NCI-H1105 (cell line): ENCODE results near the gene ZFP1.
"Not testable (repeated sequence)": the region's sequence is repeated elsewhere in the genome, so short reads cannot be mapped to it uniquely, and the experiment has no call there.

Experiments
- DNase-seq: peaks from one replicate; lab custom pipeline; 2025; lab: John Stamatoyannopoulos, UW

Gene ZFP1

DNA sequence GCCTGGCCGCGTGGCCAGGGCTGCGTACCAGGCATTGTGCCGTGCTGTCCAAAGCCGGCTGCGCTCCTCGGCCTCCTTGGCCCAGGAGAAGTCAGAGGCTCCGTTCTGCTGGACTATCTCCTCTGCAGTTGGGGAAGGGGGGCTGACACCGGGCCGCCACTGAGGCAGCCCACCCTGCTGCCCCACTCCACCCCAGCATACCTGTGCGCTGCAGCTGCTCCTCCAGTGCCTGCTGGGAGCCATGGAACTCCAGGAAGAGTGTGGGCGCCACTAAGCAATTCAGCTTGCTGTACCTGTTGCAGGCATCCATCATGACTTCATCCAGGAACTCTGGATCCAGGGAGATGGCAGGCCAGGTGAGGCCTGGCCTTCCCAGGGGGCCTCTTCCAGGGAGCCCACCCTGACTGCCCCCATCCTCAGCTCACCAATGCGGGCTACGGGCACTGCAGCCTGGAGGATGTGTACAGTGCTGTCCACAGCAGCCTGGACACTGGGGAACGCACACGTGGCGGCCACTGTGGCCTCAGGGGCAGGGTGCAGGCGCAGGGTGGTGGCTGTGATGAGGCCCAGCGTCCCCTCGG, 34.7 kb upstream of the ZFP1 start:
- DNase-seq, result no peak

DNA sequence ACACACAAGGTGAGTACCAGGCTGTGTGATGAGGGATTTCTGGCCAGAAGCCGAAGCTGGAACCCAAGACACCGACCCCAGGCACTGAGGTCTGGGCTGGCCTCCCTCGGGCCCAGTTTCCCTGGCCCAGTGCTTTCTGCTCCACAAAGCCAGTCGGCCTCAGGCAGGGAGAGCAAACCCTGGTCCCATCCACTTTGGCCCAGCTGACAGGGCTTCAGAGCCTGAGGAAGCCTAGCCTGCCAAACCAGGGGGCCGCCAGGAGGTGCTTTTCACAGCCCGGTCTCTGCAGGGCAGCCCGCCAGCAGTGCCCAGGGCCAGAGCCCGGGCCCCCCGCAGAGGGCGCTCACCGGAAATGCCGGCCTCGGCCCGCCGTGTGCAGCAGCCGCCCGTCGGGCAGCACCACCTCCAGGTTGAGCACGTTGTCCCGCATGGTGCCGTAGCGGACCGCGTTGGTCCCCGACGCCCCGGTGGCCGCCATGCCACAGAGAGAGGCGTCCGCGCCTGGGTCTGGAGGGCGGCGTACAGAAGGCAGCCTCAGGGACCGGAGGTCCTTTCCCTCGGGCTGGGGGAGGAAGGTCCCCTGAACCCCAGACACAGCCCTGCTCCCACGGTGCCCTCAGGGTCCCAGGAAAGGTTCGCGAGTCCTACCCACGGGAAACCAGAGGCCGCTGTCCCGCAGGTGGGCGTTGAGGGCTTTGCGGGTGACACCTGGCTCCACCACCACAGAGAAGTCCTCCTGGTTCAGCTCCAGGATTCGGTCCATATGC, 34.0 kb upstream of the ZFP1 start:
- DNase-seq, result no peak

DNA sequence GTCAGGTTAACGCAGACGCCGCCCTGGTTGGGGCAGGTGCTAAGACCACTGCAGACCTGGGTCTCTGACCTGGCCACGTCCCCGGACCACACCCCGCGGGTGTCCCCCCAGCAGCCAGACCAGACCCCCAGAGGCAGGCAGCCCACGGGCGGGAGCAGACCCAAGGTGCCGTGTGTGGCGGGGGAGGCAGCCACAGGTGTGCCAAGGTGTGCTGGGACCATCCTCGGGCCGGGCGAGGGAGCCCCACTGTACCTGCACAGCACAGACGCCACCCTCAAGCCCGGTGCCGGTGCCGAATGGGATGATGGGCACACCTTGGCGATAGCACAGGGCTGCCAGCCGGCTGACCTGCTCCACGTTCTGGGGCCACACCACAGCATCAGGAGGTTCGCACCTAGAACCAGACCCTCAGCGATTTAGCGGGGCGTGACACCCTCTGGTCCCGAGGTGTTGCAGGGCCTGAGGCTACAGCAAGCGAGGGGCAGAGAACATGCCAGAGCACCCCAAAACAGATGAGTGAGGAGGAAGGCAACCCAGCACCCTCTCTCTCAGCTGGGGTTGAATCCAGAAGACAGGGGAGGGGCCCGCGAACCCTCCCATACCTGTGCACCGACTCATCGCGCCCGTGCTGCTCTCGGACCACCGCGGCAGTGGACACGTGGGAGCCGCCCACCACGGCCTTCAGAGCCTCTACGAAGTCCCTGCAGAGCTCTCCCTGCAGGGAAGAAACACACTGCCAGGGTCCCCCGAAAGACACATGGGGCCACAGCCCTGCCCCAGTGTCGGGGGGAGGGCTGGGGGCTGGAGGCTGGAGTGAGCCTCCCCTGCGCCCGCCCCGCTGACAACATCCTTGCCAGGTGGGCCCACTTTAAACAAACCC, 33.1 kb upstream of the ZFP1 start:
- no peak for DNase-seq

DNA sequence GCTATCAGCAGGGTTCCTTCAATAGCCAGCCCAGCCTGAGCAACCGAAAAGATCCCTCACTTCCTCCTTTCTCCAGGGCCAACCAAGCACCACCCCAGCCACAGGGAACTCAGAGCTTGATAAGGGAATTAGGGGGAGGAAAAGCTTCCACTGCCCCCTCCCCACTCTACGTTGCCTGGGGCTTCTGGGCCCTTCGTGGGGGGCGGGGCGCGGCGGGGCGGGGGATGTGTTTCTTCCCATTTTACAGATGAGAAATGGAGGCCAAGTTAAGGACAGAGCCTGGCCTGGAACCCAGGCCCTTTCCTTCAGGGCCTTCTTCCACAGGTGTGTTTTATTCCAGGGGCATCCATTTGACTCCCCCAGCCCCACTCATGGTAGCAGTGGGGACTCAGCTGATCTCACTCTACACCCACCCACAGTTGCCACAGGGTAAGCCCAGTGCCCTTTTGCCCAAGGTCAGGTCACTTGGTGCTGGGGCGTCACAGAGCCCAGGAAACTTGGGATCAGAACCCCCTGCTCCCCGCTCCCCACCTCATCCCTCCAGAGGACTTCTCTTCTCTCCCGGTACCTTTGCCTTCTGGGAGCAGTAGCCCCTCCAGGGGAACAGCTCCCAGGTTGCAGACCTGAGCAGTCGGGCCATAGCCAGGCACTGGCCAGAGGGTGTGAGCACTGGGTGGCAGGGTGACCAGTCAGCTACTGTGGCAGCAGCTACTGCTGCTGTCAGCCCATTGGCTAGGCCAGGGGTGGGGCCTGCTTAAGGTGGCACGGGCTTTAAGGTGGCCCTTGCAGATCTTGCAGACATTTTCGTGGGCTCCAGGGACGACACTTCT, 32.0 kb upstream of the ZFP1 start, which contains the start of gene LDHD:
LDHD (minus strand) TSS at position 700 of the 830 bp plus-strand sequence; CDS start at position 640, 60 bp downstream.
- no peak for DNase-seq

DNA sequence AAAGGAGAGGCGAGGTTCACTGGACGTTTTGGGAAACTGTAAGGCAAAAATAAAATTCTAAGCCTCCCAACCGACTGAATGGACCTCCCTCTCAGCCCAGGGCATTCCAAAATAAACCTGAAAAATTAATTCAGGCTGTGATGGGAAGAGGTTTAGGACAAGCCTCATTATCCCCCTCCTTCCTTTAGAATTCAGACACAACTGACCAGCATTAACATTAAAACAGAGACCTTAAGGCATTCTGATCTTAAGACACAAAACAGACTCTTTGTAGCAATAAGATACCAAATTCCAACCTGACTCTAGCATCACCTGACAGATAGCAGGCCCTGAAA, 31.4 kb upstream of the ZFP1 start:
- no peak for DNase-seq

DNA sequence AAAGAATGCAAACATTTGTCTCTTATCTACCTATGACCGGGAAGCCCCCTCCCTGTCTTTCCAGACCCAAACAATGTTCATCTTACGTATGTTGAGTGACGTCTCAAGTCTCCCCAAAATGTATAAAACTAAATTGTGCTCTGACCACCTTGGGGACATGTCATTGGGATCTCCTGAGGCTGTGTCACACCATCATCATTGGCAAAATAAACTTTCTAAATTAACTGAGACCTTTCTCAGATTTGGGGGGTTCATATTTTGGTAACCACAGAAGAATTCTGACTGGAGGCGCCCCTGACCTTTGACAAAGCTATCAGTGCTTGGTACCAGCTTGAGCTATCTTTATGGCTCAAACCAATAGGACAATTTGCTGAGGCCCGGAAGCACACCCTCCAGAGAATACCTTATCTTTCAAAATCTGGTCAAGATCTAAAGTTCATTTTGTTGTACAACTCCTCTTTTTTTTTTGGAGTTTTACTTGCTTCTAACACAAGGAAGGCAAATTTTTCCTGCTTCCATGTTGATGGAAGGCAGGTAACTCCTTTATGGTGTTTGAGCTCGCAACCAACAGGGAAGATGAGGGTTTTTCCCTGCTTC, 29.3 kb upstream of the ZFP1 start:
- no peak for DNase-seq

DNA sequence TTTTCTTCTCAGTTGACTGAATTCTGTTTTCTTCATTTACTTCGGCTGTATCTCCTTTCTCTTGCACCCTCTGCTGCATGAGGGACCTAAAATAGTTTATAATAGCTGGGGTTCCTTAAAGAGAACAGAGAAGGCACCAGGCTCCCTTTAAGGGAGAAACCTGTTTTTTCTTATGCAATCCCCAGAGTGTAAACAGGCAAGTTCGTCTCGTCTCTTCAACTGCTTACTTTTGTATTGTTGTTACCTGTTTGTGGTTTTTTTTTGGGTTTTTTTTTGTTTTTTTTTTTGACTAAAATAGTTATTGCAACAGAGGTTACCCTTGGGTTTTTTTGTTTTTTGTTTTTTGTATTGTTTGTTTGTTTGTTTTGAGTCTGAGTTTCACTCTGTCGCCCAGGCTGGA, 28.1 kb upstream of the ZFP1 start:
- no peak for DNase-seq

DNA sequence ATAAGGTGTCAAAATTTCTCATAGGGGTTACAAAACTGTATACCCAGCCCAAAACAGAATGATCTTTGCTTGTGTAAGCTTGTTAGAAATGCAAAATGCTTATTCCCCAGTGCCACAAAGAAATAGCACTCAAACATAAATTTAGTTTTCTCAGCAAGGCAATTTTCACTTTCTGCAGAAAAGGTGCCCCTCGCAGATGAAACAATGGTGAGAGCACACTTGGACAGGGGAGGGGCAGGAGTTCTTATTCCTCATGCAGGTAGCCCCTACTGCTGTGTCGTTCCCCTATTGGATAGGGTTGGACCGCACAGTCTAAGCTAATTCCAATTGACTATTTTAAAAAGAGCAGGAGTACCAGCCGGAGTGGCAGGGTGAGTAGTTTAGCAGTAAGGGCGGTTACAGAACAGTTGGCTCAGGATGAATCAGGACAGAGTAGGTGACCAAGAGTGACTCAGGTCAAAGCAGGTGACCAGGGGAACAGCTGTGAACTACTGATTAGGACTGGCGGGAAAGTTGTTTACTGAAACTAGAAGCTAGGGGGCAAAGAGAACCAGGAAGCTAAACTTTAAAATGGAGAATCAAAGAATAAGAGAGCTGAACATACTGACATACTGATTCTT, 26.3 kb upstream of the ZFP1 start:
- no peak for DNase-seq

DNA sequence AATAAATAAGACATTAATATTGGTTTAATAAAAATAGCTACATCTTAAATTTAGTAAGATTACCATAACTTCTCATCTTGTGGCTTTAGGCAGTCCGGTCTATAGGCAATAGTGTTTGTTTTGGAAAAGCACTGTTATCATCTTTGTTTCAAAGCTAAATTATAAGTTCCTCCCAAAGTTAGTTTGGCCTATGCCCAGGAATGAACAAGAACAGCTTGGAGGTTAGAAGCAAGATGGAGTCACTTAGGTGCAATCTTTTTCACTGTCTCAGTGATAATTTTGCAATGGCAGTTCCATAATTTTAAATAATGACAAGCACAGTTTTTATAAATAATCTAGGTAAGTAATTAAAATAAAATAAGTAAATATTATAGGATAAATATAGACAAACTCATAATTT, 25.7 kb upstream of the ZFP1 start:
- no peak for DNase-seq

DNA sequence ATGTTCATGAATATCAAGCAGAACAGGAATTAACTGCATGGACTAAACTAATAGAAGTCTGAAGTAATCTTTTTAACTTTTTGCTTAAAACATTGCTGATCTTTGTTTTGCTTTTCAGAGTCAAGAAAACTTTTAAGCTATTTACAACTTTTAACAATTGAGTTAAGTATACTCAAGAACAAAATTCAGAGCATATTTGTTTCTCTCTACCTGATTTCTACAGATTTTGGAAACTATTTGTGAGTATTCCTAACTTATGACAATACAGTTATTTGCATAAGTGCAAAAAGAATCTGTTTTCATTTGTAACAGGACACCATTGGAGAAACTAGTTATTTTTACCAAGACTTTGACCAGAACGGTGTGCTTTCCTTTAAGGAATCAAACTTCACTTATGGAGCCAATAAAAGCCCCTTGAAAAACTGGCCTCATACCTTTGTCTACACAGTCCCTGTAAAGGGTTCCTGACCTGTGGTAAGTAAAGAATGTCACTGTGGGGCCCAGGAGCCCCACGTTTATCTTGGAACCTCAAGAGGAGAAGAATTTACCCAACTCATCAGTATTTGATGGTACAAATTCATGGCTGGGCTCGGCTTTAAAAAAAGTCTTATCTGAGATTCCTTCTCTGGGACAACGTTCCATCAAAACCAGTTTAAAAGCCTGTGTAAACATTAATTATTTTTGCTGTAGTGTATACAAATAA, 20.5 kb upstream of the ZFP1 start:
- DNase-seq, result no peak

DNA sequence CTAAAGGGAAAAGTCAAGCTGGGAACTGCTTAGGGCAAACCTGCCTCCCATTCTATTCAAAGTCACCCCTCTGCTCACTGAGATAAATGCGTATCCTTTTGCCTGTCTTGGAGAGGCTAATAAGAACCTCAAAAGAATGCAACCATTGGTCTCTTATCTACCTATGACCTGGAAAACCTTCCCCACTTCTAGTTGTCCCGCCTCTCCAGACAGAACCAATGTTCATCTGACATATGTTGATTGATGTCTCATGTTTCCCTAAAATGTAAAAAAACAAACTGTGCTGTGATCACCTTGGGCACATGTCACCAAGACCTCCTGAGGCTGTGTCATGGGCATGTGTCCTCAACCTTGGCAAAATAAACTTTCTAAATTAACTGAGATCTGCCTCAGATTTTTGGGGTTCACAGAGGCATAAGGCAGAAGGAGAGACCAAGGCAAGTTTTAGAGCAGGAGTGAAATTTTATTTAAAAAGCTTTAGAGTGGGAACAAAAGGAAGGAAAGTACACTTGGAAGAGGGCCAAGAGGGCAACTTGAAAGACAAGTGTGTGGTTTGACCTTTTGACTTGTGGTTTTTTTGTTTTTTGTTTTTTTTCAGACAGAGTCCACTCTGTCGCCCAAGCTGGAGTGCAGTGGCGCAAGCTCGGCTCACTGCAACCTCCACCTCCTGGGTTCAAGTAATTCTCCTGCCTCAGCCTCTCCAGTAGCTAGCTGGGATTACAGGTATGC, 18.7 kb upstream of the ZFP1 start:
- not testable (repeated sequence) for DNase-seq

DNA sequence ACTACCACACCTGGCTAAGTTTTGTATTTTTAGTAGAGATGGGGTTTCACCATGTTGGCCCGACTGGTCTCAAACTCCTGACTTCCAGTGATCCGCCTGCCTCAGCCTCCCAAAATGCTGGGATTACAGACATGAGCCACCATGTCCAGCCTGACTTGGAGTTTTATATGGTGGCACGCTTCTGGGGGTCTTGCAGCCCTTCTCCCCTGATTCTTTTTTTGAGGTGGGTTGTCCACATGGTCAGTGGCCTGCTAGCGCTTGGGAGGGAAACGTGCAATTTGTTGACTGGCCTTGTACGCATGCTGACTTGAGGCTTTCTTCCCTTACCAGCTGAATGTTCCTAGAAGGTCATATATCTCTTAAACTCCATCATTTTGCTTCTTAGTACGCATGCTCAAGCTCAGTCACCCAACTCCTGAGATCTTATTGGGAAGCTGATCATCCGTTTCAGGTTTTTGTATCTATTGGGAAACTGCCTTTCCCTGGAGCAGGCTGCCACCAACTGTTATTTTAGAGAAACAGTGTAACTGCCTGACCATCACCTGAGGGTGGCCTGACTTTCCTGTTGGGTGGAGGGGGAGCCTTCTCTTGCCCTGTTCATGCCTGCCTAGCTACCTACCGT, 18.1 kb upstream of the ZFP1 start:
- DNase-seq, result no peak

DNA sequence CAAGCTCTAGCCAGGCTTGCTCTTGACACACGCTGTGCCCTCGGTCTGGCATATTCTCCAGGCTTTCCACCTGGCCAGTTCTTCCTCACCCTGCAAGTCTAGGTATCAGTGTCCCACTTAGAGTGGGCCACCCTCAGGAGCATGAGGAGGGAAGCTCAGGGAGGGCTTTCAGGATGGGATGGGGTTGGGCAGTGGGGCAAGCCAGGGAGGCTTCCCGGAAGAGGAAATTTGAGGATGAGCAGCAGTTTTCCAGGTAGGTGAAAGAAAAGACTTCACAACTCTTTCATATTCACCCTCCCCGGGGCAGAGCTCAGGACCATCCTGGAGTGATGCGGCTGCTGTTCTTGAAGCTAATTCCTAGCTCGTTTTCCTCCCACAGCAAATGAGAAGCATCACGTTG, 17.2 kb upstream of the ZFP1 start:
- DNase-seq, result no peak

DNA sequence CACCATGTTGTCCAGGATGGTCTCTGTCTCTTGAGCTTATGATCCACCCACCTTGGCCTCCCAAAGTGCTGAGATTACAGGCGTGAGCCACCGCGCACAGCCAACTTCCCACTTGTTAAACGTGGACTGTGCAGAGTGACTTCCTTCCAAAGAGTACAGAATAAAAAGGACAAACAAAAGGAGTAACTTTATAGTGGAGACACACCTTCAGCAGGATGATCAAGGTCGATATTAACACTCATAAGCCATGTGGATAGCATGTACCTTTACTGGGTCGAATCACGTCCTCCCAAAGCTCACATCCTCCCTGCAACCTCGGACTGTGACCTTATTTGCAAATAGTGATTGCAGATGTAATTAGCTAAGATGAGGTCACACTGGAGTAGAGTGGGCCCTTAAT, 10.1 kb upstream of the ZFP1 start:
- DNase-seq, result no peak

DNA sequence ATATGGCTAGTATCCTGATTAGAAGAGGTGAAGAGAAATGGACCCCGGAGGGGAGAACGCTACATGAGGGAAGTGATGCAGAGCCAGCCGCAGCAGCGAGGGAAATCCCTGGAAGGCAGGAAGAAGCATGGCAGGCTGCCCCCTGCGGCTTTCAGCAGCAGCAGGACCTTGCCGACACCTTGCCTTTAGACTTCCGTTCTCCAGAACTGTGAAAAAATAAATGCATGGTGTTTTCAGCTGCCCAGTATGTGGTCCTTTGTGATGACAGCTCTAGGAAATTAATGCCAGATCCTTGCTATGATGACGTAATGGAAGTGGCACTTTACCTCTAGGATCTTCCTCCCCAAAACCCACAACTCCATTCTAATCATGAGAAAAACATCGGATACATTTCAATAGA, 9.7 kb upstream of the ZFP1 start:
- no peak for DNase-seq

DNA sequence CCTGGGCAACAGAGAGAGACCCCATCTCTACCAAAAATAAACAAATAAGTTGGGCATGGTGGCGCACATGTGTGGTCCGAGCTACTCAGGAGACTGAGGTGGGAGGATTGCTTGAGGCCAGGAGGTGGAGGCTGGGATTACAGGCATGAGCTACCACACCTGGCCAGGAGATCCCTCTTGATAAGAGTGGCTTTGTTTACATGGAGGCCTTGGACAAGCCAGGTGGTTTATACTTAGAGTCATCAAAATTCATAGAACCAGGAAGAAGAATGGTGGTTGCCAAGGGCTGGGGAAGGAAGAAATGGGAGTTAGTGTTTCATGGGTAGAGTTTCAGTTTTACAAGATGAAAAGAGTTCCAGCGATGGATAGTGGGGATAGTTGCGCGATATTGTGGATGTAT, 8.8 kb upstream of the ZFP1 start:
- no peak for DNase-seq

DNA sequence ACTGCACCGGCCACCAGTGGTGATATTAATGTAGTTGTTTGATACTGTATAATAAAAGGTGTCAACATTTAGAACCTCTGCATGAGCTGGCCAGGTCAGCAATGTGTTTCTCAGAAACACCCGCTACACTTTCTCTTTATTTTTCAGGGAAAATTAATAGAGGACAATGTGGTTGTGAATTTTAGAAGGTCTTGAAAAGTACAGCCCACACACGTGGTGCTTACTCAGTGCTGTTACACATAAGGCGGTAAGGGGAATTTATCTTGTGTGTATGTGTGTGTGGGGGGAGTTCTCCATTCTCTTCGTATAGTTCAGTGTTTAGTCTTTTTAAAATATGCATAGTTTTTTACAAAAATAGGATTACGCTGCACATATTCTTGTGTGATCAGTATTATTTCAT, 4.4 kb upstream of the ZFP1 start:
- DNase-seq, result no peak

DNA sequence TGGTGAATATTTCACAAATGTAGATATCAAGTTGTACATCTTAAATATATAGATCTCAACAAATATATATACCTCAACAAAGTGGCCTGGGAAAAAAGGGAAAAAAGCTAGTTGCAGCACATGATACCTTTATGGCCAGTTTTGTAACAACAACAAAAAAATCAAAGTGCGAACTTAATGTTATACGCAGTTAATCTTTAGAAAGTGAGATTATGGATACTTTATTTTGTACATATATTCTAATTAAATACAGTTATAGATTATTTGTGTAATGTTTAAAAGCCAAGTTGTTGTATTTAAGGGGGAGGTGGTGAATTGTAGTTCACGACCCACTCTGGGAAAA, 385 bp upstream of the ZFP1 start:
- DNase-seq, result no peak

DNA sequence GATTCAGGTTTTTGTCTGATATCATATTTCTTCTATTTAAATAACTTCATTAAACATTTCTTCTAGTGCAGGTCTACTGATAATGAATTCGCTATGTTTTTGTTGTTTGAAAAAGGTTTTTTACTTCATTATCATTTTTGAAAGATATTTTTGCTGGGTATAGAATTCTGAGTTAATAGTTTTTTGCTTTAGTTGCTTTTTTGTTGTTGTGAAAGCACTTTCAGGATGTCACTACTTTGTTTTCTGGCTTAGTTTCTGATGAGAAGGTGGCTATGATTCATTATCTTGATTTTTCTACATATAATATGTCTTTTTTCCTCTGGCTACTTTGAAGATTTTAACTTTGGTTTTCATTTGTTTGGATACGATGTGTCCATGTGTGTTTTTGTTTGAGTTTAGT, 3.5 kb downstream of the ZFP1 start:
- no peak for DNase-seq

DNA sequence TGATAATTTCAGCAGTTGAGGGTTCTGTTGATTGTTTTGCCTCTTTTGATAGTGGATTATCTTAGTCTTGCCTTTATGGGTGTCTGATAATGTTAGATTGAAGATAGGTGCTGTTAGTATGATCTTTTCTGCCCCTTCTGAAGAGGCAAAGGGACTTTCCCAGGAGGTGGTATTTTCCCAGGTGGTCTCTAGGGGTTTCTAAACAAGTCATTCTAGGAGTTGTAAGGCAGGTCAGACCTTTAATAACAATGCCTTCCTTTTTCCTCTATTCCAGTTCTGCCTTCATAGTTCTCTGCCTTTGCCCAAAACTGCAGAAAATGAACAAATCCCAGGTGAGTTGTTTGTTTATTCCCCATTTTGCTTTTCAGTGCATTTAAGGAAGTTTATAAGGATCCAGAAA, 4.3 kb downstream of the ZFP1 start:
- DNase-seq, result no peak
